ENCODE measurements around the gene CPLX4.

Gene CPLX4, protein sequence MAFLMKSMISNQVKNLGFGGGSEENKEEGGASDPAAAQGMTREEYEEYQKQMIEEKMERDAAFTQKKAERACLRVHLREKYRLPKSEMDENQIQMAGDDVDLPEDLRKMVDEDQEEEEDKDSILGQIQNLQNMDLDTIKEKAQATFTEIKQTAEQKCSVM

DNA sequence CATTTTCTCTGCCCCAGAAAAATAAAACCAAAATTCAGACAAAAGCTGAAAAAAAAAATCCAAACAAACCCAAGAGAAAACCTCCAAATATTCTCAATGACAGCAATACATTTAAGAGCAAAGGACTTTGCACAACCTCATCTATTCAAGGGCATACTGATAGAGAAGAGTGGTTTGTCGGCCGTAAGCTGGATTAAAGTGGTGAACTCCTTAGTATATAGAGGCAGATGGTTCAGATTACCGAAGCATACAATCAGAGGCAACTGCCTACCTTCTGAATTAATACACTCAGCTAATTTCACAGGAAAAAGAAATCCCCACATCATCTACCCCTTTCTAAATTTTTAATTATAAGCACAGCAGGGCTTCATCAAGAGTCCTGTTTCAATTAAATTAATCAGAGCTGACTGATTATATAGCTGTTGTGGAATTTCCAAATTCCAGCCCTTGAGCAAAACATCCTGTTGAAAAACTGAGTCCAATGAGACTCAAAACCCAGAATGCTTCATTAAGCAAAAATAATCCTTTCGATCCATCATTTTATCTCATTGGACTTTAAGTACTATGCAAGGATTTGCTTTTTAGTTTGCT, at the start of gene CPLX4:
Gene CPLX4, minus strand, starts transcription at position 190 of the 591 bp plus-strand sequence. Its CDS starts 187 bp downstream, at position 3.
- no peak for DNase-seq

DNA sequence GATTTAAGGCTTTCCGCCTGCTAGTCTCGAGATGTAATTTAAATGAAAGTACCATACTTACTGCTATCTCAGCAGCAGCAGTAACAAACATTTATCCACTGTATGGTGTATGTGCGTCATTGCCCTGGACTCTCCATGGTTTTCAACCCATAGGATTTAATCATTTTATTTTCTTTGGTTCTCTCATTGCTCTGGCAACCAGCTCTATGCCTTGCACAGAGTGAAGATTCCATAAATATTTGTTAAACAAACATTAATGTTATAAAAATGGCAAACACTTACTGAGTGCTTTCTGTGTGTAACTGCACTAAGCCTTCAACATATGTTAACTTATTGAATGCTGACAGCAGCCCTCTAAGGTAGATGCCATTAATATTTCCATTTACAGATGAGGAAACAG, 41.9 kb upstream of the CPLX4 start:
- DNase-seq = no peak

DNA sequence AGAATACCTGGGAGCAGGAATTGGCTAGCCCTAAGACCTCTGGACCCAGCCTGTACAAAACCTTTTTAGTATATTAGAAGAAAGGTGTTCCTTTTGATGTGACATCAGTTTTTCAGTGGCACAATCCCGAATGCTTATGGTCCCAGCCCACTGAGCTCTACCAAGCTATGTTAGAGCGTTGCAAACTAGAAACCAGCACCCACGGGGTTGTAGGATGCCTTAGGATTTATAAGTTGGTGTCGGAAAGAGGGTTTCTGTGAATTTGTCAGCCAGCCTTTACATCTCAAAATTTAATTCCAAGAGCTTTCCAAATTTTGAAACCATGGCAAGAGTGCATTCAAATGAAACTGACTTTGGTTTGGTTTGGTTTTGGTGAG, 41.1 kb upstream of the CPLX4 start:
- no peak for DNase-seq

DNA sequence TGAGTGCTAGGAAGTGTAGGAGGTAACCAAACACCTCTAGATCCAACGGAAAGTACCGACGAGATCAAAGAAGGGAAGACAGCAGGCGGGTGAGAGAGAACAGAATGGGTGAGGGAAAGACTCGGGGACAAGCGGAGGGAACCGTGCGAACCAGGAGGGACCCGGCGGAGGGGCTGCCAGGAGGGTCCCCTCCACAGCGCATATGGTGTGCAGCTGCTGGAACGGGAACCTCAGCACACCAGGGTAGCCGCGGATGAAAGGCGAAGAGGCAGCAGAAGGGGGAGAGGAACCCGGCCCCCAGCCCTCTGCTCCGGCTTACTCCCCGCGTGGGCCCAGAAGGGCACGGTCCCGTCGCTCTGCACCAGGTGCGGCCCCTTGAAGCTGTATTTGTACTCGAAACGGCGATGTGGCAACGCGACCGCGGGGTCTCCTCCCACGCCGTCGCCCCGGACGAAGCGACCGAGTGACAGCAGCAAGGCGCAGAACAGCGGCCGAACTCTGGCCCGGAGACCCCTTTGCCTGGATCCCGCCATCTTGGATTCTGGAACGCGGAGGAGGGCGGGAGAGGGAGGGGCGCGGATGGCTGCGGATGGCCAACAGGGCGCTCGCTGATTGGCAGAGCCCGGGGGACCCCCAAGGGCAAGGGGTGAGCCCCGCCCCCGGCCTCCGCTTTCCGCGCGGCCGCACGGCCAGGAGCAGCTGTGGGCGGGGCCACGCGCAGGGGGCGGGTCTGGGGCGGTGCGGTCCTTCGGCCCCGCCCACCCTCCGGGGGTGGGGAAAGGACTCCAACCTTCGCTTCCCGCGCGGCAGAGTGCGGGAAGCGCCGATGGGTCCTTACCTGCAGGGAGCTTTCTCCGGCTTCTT, 40.5 kb upstream of the CPLX4 start, which contains the start of gene LMAN1:
Gene LMAN1, minus strand, starts transcription at position 554 of the 864 bp plus-strand sequence. Its CDS starts 21 bp downstream, at position 533.
- peak; percentile 92 for DNase-seq

DNA sequence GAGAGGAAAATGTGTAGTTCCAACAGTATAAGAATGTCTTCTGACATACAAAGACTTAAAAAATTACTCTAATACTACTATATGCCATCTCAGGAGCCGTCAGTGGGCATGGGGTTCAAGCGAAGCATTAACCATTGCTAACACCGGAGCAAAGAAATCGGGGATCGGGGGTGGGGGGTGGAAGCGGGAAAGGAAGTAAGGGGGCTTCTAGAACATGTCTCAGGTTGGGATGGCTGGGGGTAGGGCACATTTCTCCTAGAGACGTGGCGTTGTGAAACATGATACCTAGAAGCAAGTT, 39.9 kb upstream of the CPLX4 start:
- DNase-seq = no peak

DNA sequence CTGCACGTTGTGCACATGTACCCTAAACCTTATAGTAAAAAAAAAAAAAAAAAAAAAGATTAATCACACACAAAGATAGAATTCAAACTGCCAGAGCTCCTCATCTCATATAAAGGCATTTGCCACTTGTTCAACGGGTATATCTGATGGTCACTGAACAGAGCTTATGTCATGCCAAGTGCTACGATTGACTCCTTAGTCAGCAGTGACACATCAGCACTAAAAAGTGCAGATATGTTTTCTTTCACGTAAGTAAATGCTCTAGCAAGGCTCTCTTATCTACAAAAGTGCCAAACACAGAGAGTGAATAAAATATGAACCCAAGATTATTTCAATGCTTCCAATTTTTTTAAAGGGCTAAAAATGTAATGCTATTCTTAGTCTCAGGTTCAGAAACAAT, 39.5 kb upstream of the CPLX4 start:
- peak; percentile 85 for DNase-seq

DNA sequence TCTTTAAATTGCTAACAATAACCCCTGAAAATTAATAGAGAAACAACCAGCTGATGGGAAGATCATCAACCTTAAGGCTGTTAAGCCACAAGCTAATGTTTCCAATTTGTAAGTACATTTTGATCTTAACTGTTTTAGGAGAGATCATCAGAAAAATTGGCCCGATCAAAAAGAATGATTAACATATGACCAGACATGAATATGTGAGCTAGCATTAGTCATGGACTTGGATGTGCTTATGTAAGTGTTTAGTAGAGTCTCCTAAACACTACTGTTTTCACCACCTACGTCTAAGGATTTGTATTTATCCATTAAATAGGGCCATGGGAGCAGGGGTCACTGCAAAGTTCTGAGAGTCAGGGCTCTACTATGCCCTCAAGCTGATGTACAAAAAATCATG, 36.3 kb upstream of the CPLX4 start:
- DNase-seq = no peak

DNA sequence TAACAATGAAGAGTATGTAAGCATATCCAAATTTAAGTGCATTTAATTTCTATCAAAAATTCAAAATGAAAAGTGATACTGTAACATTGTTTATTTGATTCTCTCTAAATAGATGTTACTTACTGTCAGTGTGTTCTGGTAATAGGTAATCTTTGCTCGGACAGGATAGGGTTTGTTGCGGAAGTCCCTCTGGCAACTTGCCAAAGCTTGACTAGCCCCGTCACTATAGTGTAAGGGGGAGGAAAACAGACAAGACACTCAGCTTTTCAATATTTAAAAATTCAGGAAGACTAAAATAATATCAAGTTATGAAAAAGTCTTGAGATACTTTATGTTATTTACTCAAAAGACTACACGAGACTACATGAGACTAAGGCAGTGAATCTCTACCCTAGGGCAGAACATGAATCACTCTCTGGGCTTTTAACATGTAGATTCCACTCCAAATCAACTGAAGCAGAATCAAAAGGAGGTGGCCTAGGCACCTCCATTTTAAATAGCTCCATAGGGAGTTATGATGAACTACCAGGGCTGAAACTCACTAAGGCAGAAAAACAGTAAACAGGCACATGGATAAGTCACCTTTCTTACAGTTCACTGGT, 34.7 kb upstream of the CPLX4 start:
- no peak for DNase-seq

DNA sequence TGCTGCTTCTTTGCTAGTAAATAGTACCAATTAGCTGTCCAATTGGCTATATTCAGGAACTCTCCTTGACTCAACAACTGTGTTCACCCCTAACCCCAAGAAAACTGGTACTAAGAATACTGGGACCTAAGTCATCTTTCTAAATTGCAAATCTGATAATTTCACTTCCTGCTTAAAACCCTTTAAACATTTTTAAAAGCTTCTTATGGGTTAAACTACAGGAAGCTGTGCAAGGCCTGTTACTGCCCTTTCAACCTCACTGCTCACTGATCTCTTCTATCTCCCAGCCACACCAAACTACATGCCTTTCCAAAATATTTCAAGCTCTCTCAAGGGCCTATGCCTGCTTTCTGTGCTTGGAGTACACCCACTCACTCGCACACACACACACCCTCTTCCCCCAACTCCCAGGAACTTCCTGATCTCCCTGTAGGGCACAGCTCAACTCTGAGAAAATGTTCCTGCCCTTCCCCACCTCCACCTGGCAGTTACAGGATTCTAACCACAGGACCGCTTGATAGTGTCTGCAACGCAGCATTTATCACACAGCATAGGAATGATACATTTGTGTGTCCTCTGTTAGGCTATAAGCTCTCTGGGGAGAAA, 33.9 kb upstream of the CPLX4 start:
- DNase-seq = no peak

DNA sequence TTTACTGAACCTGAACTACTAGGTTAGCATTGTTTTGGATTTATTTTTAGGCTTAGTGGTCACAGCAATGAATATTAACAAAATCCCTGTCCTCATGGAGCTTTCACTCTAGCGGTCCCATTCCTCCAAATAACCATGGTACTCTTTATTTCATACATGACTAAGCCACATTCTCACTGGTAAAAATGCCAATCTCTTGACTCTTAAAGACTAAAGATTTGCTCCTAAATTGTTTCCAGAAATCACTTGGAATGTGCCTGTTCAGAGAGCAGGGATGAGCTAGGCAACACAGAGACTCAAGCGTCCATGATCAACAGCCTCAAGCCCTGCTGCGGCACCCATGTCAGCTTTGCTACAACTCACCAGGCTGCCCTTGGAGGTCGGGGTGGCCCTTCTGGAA, 27.1 kb upstream of the CPLX4 start:
- DNase-seq = no peak

DNA sequence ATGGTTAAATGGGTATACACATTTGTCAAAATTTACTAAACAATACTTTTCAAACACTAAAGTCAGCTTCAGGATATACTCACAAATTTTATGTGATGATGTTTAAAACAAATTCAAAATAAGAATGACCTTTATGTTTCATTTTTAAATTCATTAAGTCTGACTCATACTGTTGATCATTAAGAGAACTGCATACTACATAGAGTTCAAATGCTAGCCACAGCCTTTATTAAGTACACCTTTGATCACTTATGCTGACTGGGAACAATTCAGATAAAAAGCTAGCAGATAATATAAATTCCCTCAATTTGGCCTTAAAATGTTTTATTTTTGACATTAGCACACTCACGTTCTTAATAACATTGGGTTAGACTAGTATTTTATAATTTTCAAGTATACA, 26.5 kb upstream of the CPLX4 start:
- DNase-seq = no peak

DNA sequence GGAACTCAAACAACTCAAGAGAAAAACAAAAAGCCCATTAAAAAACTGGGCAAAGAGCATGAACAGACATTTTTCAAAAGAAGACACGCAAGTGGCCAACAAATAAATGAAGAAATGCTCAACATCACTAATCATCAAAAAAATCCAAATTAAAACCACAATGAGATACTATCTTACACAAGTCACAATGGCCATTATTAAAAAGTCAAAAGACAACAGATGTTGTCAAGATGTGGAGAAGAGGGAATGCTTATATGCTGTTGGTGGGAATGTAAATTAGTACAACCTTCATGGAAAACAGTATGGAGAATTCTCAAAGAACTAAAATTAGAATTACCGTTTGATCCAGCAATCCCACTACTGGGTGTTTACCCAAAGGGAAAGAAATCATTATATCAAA, 25.5 kb upstream of the CPLX4 start:
- no peak for DNase-seq

DNA sequence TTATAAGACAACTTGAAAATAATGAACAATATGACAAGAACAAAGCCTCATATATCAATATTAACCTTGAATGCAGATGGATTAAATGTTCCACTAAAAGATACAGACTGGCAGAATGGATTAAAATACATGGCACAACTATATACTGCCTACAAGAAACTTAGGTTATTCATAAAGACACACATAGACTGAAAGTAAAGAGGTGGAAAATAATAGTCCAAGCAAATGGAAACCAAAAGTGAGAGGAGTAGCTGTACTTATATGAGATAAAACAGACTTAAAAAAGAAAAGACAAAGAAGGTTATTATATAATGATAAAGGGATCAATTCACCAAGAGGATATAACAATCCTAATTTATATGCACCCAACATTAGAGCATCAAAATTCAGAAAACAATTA, 22.4 kb upstream of the CPLX4 start:
- DNase-seq = no peak

DNA sequence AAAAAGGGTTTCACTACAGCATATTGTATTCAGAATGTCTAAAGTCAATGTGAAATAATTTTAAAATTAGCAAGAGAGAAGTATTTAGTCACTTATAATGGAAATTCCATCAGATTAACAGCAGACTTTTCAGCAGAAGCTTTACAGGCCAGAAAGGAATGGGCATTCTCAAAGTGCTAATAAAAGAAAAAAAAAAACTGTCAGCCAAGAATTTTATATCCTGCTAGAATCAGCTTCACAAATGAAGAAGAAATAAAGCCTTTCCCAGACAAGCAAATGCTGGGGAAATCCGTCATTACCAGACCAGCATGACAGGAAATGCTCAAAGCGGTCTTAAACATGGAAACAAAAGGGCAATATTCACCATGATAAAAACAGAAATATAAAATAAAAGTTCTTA, 21.9 kb upstream of the CPLX4 start:
- no peak for DNase-seq

DNA sequence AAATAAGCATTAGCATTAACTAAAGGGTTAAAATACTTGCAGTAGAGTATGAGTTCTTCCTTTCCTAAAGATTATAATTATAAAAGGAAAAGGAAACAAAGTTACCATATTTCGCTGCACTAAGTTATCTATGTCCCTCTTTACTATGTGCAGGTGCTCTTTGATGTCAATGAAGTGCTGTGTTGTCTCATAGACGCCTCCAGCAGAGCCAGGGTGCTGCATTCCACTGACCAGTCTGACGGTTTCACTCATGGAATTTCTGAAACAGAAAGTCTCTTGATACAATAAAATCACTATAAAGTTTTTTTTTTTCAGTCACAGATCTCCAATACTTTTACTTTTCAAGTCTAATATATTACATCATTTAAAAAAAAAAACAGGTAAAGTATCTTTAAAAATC, 14.5 kb upstream of the CPLX4 start:
- DNase-seq = no peak

DNA sequence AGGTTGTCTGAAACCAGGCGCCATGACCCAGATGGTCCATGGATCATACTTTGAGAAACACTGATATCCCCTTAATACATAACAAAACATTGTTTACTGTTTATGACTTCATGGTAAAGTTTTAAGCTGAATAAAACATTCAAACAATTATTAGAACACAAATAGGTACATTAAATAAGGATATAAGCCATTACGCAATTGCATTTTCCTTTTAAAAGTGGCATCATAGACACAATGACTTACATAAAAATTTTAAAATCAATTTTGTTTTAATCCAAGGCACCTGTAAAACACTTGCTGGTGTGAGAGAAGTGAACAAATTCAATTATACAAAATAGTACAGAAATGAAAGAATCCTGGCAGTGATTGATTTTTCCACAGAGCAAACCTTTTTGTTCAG, 10.2 kb upstream of the CPLX4 start:
- no peak for DNase-seq

DNA sequence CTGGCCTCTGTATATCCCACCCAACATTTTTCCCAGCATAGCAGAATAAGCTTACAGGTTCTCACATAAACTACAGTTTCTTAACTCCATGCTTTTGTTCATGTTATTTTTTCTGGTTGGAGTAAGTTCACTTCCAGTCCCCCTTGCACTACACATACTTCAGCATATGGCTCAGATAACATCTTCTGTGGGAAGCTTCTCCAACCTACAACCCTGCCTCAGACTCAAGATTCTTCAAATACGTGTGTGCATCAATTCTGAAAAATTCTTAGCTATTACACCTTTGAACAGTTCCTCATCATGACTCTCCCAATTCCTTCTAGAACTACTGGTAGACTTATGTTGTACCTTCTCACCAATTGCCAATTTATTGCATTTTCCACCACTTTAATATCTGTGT, 7.5 kb upstream of the CPLX4 start:
- no peak for DNase-seq

DNA sequence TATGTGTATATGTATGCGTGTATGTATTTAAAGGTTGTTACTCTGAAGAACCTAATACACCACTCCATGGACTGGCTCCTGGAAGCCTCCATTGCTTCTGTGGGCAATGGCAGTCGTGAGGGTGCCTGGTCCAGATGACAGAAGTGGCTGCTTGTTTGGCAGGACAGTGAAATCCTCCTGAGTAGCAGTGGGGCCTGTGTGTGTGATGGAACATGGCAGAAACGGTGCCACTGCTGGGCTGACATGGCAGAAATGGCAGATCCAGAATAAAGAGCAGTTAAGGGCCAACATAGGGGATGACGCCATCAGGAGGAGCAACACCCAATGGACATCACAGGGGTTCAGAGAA, 6.1 kb upstream of the CPLX4 start:
- DNase-seq = no peak

DNA sequence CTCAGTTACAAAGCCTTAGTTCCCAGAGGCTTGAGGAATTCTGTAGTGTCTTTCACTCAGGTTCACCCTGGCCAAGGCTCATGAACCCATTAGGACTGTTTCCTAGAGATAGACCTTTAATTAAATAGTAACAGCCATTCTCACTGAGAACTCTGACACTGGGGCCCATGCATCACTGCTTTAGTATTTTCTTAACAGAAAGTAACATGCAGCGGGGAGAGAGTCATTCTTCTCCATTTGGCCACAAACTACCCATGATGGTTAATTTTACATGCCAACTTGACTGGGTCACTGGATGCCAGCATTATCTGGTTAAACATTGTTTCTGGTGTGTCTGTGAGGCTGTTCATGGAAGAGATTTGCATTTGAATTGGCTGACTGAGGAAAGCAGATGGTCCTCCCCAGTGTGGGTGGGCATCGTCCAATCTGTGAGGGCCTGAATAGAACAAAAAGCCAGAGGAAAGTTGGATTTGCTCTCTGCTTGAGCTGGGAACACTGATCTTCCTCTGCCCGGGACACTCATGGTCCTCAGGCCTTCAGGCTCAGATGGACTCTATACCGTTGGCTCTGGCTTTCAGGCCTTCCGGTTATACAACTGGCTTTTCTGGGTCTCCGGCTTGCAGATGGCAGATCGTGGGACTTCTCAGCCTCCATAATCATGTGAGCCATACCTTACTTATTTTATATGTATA, 5.6 kb upstream of the CPLX4 start:
- no peak for DNase-seq

DNA sequence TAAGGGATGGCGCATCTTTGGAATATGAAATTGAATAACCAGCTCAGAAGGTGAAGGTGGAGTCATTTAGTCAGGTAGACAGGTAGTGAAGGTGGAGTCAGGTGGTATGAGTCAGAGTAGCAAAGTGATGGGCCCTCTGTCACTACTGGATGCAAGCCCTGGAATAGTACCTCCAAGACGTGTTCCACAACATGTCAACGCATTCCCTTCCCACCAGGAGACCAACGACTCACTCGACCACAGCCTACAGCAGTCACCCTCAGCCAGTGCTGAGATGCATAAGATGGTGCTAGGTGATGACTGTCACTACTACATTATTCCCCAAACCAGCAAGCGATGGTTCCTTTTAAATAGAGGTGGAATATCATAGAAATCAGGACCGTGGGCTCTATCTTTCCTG, 6.8 kb downstream of the CPLX4 start:
- no peak for DNase-seq

DNA sequence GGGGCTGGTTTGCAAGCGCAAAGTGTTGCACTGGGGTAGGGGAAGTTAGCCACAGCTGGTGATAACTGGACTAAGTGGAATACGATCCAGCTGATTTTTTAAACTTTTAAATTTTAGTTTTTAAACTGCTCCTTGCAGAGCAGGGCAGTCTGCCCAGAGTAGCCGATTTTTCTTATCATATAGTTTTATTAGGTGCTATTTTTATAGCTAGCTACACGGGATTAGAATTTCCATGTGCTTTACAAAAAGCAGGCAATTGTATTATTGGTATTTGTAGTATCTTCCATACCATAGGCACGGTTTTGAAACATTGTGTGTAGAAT, 9.6 kb downstream of the CPLX4 start:
- no peak for DNase-seq

DNA sequence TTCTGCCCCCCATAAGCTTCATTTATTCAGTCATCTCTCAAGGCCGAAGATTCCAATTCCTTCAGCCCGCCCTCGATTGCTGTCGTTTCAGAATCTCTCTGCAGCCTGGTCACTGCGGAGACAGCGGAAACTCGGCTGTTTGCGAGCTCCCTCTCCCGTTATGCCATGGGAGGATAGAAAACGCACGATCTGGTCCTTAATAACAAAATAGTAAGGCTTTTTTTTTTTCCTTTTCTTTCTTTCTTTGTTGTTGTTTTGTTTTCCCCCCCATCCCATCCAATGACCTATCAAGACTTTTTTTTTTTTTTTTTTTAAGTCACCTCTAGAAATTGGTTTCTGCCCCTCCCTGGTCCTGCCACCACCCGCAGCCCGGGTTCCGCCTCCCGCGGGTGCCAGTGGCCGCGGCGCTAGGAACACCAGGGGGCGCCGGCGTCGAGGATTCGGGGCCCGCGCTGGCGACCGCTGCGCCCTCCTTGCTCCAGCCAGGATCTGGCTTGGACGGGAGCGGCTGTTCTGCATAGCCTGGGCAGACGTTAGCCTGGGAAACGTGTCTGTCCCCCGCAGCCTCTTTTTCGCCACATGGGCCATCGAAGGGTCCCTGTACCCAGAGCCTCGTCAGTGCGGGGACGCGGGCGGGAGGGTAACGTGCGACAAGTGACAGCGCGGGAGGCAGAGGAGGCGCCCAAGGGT, 10.1 kb downstream of the CPLX4 start:
- peak; percentile 52 for DNase-seq

DNA sequence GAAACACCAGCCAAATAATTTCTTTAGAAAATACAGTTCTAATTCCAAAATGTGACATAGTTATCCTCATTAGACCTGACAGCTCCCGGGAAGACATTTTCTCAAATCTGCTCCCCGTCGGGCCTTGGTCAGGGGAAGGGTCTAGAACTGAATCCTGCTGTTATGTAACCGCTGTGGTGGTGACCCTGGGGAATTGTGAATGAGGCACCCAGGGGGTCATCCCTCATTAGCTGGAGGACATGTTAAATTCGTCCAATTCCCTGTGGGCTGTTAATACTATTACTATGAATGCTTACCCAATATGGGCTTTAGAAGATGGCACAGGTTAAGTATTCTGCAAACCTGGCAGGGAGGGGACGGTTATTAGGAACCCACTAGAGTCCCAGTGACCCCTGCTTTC, 11.8 kb downstream of the CPLX4 start:
- no peak for DNase-seq

All from hematopoietic multipotent progenitor cell treated with erythropoietin and hydrocortisone succinate and interleukin-3 and kit ligand, for 8 days (in vitro differentiated cells).